K562 (cell line): ENCODE data around the gene DAZAP1. TPM values are rescaled to one million over a fixed set of nuclear protein-coding genes. Genes with fewer than 3 reads are reported as not detected.

ENCODE experiments used
- ATF4 ChIP-seq: fragments of 450-650 bp; formaldehyde crosslinking; IDR thresholded peaks from 2 replicates; pipeline ENCODE4 v1.4.0; 2022; ENCODE audit warnings: mild to moderate bottlenecking, moderate library complexity
- CBFA2T2 ChIP-seq: fragments of 450-650 bp; conservative IDR thresholded peaks from 2 replicates; pipeline ENCODE4 v1.6.1; 2017; ENCODE audit warnings: mild to moderate bottlenecking
- DNMT1 ChIP-seq: fragments of 450-650 bp; IDR thresholded peaks from 2 replicates; pipeline ENCODE4 v1.6.1; 2016; ENCODE audit warnings: antibody characterized with exemption, mild to moderate bottlenecking
- EHMT2 ChIP-seq: fragments of 450-650 bp; IDR thresholded peaks from 2 replicates; pipeline ENCODE4 v1.6.1; 2018; ENCODE audit warnings: antibody characterized with exemption
- EP400 ChIP-seq: fragments of 450-650 bp; IDR thresholded peaks from 2 replicates; pipeline ENCODE4 v1.6.1; 2017; ENCODE audit warnings: antibody characterized with exemption, mild to moderate bottlenecking, moderate library complexity
- GTF3C2 ChIP-seq: IDR thresholded peaks from 3 replicates; pipeline ENCODE4 v1.6.1; 2011; ENCODE audit warnings: borderline replicate concordance, mild to moderate bottlenecking, moderate library complexity; ENCODE audit not compliant: insufficient read length; ENCODE audit errors: extremely low read depth
- KDM2B ChIP-seq: fragments of 250-450 bp; sonication (Bioruptor Pico); IDR thresholded peaks from 2 replicates; pipeline ENCODE4 v1.8.0; 2021; ENCODE audit warnings: mild to moderate bottlenecking, moderate library complexity
- KDM4B ChIP-seq, 2 experiments: fragments of 450-650 bp in 1 of 2; sonication (generic) in 1 of 2; IDR thresholded peaks; 2 replicates each; pipeline ENCODE4 v1.6.1; 2016 to 2017; ENCODE audit warnings: borderline replicate concordance in 2 of 2, antibody characterized with exemption in 1 of 2, low read depth in 1 of 2, mild to moderate bottlenecking in 1 of 2
- KLF10 ChIP-seq: fragments of 250-450 bp; sonication (Bioruptor Pico); IDR thresholded peaks from 2 replicates; pipeline ENCODE4 v1.6.1; 2021; ENCODE audit warnings: matching md5 sums
- MEF2A ChIP-seq: IDR thresholded peaks from 2 replicates; pipeline ENCODE4 v1.6.1; 2011; ENCODE audit warnings: low read depth, mild to moderate bottlenecking, low read length, moderate library complexity; ENCODE audit not compliant: control insufficient read depth
- MITF ChIP-seq: IDR thresholded peaks from 2 replicates; pipeline ENCODE4 v1.6.1; 2014; ENCODE audit warnings: antibody characterized with exemption
- NR2F6 ChIP-seq: fragments of 450-650 bp; formaldehyde crosslinking; IDR thresholded peaks from 2 replicates; pipeline ENCODE4 v1.4.0; 2020; ENCODE audit warnings: mild to moderate bottlenecking
- PHF21A ChIP-seq: fragments of 450-650 bp; IDR thresholded peaks from 2 replicates; pipeline ENCODE4 v1.6.1; 2017; ENCODE audit warnings: low read depth, borderline replicate concordance
- SAFB ChIP-seq: fragments of 200-400 bp; formaldehyde crosslinking; IDR thresholded peaks from 2 replicates; pipeline ENCODE4 v1.6.1; 2017; ENCODE audit warnings: low read depth, low read length, borderline replicate concordance
- TCF3 ChIP-seq: sonication (generic); formaldehyde crosslinking; IDR thresholded peaks from 2 replicates; pipeline ENCODE4 v1.4.0; 2020; ENCODE audit warnings: mild to moderate bottlenecking, missing genetic modification reagents
- THAP12 ChIP-seq: fragments of 250-450 bp; sonication (Bioruptor Pico); IDR thresholded peaks from 2 replicates; pipeline ENCODE4 v1.9.0; 2021; ENCODE audit warnings: mild to moderate bottlenecking, inconsistent platforms
- ZBTB34 ChIP-seq: fragments of 250-450 bp; sonication (Bioruptor Pico); IDR thresholded peaks from 2 replicates; pipeline ENCODE4 v1.8.0; 2021; ENCODE audit warnings: mild to moderate bottlenecking, moderate library complexity
- ZNF644 ChIP-seq: fragments of 200-800 bp; sonication (Bioruptor generic); IDR thresholded peaks from 2 replicates; pipeline ENCODE4 v1.6.1; 2016; ENCODE audit warnings: low read depth, missing genetic modification characterization, missing compliant biosample characterization
- polyA plus RNA-seq, 8 experiments: library from polyadenylated mRNA; depleted of rRNA in 4 of 8; stranded (reverse) in 5 of 8; unstranded in 3 of 8; fragments of >200 nt; fragmentation: Nextera tagmentation in 2 of 8; fragmentation: Illumina TruSeq in 1 of 8; extraction: Ambion mirVana in 2 of 8; extraction: Trizol in 1 of 8; gene quantifications; 2 replicates each; pipeline versions ENCODE4 v1.2.1 to v1.2.3, GENCODE V29; 2011 to 2014; ENCODE audit warnings: inconsistent platforms in 1 of 8, missing spikeins in 1 of 8
- total RNA-seq, 7 experiments: library from RNA; depleted of rRNA in 6 of 7; stranded (reverse); fragments of >200 nt in 6 of 7; fragmentation: Illumina TruSeq in 2 of 7; extraction: Trizol in 2 of 7; gene quantifications; 2 replicates each; pipeline versions ENCODE4 v1.2.1 to v1.2.3, GENCODE V29; 2011 to 2021; ENCODE audit warnings: low replicate concordance in 1 of 7

The DAZAP1 gene
- total and polyA plus RNA-seq, 9 of the 15 experiments (the other 6 are each of a cell fraction or from before 2014, with no cell fraction given), result 10.8 to 289 (median 142) TPM

GRCh38 chr19:1438035-1438932, 30.9 kb downstream of the DAZAP1 start, which contains the start of gene RPS15 (continued):
- TF ChIP-seq GTF3C2 (no peak), THAP12 (CRISPR knock-in tag) (peak; percentile 70), KDM4B (IDR thresholded peaks at IDR 0.05; ENCODE audit: borderline replicate concordance in 2 of 2, low read depth in 1 of 2) (peak in 1 of 2 experiments; percentile 76; a peak in 2 of 4 replicates), MEF2A (peak; percentile 25; the same call in 1 of the 2 replicates), NR2F6 (CRISPR knock-in tag) (no peak), KLF10 (CRISPR knock-in tag) (no peak), ATF4 (CRISPR knock-in tag) (no peak), ZBTB34 (no peak), PHF21A (peak; percentile 21; the same call in 1 of the 2 replicates), CBFA2T2 (no peak), DNMT1 (no peak), SAFB (peak; percentile 36; the same call in 1 of the 2 replicates), MITF (no peak), EP400 (peak; percentile 97), EHMT2 (no peak), ZNF644 (tag) (no peak), TCF3 (no peak), KDM2B (CRISPR knock-in tag) (peak; percentile 72)
